Measurements from ENCODE around the gene DMAC2.

DNA sequence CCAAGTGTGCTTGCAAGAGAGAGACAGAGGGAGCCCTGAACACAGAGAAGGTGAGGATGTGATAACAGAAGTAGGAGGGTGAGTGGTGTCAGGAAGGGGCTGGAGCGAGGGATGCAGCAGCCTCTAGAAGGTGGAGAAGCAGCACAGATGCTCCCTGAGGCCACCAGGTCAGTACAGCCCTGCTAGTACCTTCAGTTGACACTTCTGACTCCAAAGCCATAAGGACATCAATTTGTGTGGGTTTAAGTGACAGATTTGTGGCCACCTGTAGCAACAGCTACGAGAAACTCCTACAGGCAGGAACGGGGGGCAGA lies 10.1 kb upstream of the DMAC2 start:
- TF ChIP-seq, protein P1, sequence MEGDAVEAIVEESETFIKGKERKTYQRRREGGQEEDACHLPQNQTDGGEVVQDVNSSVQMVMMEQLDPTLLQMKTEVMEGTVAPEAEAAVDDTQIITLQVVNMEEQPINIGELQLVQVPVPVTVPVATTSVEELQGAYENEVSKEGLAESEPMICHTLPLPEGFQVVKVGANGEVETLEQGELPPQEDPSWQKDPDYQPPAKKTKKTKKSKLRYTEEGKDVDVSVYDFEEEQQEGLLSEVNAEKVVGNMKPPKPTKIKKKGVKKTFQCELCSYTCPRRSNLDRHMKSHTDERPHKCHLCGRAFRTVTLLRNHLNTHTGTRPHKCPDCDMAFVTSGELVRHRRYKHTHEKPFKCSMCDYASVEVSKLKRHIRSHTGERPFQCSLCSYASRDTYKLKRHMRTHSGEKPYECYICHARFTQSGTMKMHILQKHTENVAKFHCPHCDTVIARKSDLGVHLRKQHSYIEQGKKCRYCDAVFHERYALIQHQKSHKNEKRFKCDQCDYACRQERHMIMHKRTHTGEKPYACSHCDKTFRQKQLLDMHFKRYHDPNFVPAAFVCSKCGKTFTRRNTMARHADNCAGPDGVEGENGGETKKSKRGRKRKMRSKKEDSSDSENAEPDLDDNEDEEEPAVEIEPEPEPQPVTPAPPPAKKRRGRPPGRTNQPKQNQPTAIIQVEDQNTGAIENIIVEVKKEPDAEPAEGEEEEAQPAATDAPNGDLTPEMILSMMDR (IDR thresholded peaks at IDR 0.05), result no peak
- no peak for TF ChIP-seq JUN (CRISPR knock-in tag; IDR thresholded peaks at IDR 0.05)
- TF ChIP-seq HMGXB4 (CRISPR knock-in tag; IDR thresholded peaks at IDR 0.05), result no peak
- TF ChIP-seq, protein P2, sequence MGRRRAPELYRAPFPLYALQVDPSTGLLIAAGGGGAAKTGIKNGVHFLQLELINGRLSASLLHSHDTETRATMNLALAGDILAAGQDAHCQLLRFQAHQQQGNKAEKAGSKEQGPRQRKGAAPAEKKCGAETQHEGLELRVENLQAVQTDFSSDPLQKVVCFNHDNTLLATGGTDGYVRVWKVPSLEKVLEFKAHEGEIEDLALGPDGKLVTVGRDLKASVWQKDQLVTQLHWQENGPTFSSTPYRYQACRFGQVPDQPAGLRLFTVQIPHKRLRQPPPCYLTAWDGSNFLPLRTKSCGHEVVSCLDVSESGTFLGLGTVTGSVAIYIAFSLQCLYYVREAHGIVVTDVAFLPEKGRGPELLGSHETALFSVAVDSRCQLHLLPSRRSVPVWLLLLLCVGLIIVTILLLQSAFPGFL (CRISPR knock-in tag; IDR thresholded peaks at IDR 0.05; ENCODE audit: borderline replicate concordance), result no peak
- TF ChIP-seq, protein P3, sequence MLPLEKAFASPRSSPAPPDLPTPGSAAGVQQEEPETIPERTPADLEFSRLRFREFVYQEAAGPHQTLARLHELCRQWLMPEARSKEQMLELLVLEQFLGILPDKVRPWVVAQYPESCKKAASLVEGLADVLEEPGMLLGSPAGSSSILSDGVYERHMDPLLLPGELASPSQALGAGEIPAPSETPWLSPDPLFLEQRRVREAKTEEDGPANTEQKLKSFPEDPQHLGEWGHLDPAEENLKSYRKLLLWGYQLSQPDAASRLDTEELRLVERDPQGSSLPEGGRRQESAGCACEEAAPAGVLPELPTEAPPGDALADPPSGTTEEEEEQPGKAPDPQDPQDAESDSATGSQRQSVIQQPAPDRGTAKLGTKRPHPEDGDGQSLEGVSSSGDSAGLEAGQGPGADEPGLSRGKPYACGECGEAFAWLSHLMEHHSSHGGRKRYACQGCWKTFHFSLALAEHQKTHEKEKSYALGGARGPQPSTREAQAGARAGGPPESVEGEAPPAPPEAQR (CRISPR knock-in tag; IDR thresholded peaks at IDR 0.05), result no peak
- no peak for TF ChIP-seq MXD4 (CRISPR knock-in tag; IDR thresholded peaks at IDR 0.05; ENCODE audit: borderline replicate concordance)
